PFSK-1 (cell line): ENCODE results near the gene CA5B.

Experiments
- POLR2AphosphoS5 ChIP-seq: IDR thresholded peaks from 2 replicates; pipeline ENCODE4 v1.6.1; 2012; ENCODE audit warnings: low read depth, mild to moderate bottlenecking, control low read depth, low read length, moderate library complexity
- REST ChIP-seq, 2 experiments: IDR thresholded peaks; 2 replicates each; pipeline versions ENCODE4 v1.6.1 to v1.8.0; 2011 to 2012; ENCODE audit warnings: low read depth in 2 of 2, low read length in 2 of 2, control low read depth in 1 of 2, inconsistent platforms in 1 of 2, mild to moderate bottlenecking in 1 of 2, moderate library complexity in 1 of 2; ENCODE audit not compliant: insufficient read depth in 1 of 2
- SIN3A ChIP-seq: IDR thresholded peaks from 2 replicates; pipeline ENCODE4 v1.6.1; 2012; ENCODE audit warnings: mild to moderate bottlenecking, low read length, moderate library complexity, borderline replicate concordance; ENCODE audit not compliant: insufficient read depth
- TAF1 ChIP-seq: IDR thresholded peaks from 2 replicates; pipeline ENCODE4 v1.6.1; 2012; ENCODE audit warnings: low read length, control low read depth, borderline replicate concordance; ENCODE audit not compliant: insufficient read depth

DNA sequence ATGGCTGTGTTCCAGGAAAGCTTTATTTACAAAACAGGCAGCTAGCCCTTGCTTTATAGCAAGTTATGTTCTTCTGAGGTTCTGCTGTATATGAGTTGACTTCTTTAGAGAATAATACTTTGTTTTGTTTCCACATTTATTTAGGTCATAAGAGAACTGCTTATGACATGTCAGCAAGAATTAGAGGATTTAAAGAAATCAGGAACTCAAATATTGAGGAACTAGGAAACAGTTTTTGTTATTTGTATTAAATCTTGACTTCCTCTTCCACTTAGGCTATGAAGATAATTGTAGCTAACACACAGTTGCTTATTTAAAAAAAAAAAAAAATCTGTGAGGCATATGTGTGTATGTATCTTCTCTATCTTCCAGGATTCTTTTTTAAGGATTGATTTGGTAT is 66.5 kb downstream of the CA5B start:
- no peak for TF ChIP-seq REST (IDR thresholded peaks at IDR 0.05; ENCODE audit: insufficient read depth in 1 of 2, low read depth in 2 of 2, low read length in 2 of 2)
- no peak for TF ChIP-seq POLR2AphosphoS5
- no peak for TF ChIP-seq SIN3A
- no peak for TF ChIP-seq TAF1
